Non-pigmented ciliary epithelial cell (primary cell): ENCODE data around the gene DPPA5.
"Not testable (repeated sequence)": the region's sequence is repeated elsewhere in the genome, so short reads cannot be mapped to it uniquely, and the experiment has no call there.

Source experiments
- DNase-seq: peaks from one replicate; pipeline ENCODE4 v3.0.0-alpha.2; 2010; ENCODE audit warnings: low read depth

DPPA5 gene

DNA sequence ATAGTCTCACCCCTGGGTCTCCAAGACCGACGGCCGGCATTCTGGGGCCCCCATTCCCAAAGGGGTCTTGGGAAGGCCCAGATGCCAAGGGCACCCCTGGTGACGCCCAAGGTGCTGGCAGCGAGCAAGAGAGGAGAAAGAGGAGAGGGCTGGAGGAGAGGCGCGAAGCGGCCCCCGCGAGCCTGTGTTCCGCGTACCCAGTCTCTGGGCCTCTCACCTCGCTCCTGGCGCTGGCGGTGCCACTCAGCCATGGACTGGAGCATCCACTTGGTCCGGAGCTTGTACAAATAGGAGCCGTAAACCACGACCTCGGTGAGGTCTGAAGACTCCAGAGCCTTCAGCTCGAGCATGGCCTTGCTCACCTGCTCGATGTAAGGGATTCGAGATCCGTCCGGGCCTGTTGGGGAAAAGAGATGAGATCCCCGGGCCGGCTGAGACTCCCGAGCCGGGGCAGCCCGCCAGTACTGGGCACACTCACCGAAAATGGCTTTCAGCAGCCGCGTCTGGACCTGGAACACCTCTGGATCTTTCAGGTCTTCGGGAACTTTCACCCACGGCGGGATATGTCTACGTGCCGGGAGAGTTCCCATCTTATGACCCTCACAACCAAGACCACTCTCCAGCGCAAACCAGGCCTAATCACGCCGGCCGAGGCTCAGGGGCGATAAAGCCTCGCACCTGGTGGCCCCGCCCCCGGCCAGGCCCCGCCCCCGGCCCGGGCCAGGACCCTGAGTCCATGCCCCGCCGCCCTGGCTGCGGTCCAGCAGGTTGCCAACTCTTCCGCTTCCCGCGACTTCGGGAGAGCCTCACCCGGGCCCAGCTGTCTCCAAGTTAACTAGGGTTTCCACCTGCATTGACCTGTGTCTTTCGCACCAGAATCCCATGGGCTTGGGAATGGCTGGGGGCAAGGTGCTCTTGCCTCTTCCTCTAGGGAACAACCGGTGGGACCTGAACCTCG lies at the start of gene DPPA5:
Gene DPPA5 (minus strand): TSS at position 641 of the 958 bp plus-strand sequence. CDS start 51 bp downstream, at position 590.
- DNase-seq = no peak

GRCh38 chr6:73400656-73401055 lies 46.6 kb upstream of the DPPA5 start:
- DNase-seq = no peak

GRCh38 chr6:73395875-73396274 lies 41.8 kb upstream of the DPPA5 start:
- DNase-seq = no peak

GRCh38 chr6:73394577-73395354 lies 40.7 kb upstream of the DPPA5 start, which contains the start of gene DDX43:
Gene DDX43 (plus strand): TSS chr6:73394828. CDS start chr6:73394906, 78 bp downstream.
- DNase-seq = no peak

GRCh38 chr6:73393278-73393677 lies 39.2 kb upstream of the DPPA5 start:
- DNase-seq = no peak

- not testable (repeated sequence) for DNase-seq
Observed at GRCh38 chr6:73392188-73392587, 38.1 kb upstream of the DPPA5 start.

DNA sequence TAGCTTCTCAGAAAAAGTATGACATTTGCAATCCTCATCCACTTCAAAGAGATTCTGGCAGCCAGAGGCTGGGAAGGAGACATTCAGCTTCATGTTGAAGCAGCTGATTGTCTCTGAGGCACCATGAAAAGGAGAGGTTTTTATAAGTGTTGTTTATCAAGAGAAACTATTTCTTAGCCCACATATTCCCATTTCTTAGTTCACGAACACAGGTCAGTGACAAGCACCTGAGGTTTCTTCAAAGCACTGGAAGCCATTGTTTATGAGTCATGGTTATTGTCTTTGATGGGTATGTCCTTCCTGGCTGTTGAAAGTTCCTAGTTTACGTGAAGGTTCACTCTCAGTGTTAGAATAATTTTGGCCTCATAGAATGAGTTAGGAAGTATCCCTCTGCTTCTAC lies 37.6 kb upstream of the DPPA5 start:
- no peak for DNase-seq

GRCh38 chr6:73389854-73390253 lies 35.8 kb upstream of the DPPA5 start:
- no peak for DNase-seq

- DNase-seq = peak; percentile 8
Observed at GRCh38 chr6:73388800-73389512, 34.9 kb upstream of the DPPA5 start.

- no peak for DNase-seq
Observed at GRCh38 chr6:73388433-73388799, 34.3 kb upstream of the DPPA5 start.

DNA sequence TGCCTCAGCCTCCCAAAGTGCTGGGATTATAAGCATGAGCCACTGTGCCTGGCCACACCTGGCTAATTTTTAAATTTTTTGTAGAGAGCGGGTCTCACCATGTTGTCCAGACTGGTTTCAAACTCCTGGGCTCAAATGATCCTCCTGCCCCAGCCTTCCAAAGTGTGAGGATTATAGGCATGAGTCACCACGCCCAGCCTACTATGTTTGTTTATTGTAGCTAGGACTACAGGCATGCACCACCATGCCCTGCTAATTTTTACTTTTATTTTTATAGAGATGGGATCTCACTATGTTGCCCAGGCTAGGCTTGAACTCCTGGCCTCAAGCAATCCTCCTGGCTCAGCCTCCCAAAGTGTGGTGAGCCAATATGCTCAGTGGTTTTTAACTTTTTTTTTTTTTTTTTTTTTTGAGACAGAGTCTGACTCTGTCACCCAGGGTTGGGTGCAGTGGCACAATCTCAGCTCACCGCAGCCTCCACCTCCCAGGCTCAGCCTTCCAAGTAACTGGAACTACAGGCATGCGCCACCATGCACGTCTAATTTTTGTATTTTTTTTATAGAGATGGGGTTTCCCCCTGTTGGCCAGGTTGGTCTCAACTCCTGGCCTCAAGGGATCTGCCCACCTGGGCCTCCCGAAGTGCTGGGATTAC lies 28.5 kb upstream of the DPPA5 start:
- no peak for DNase-seq

GRCh38 chr6:73381531-73381930 lies 27.5 kb upstream of the DPPA5 start:
- not testable (repeated sequence) for DNase-seq

DNA sequence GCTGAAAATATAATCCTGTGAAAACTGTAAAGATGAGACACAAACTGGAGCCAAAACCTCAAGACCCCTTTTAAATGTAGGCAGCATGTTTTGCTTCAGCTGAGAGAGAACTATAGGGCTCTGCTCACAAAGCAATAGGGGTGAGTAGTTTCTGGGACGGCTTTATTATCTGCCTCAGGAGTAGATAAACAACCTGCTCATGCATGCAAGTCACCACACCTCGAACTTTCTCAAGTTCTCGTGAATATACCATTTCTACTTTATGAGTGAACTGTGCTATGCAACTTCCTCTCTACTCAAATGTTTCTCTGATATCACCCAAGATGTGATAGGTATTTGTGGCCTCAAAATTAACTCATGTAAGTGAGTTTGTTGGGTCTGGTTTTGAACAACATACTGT lies 23.1 kb upstream of the DPPA5 start:
- no peak for DNase-seq

DNA sequence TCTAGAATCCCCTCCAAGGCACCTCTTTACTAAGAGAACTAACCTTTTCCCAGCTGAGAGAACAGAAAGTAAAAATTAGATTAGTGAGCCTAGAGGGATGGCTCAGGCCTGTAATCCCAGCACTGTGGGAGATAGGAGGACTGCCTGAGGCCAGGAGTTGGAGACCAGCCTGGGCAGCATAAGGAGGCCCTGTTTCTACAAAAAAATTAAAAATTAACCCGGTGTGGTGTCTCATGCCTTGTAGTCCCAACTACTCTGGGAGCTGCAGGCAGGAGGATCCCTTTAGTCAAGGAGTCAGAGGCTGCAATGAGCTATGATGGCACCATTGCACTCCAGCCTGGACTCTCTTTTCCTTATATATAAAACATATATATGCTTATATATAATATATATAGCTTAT lies 21.1 kb upstream of the DPPA5 start:
- no peak for DNase-seq

GRCh38 chr6:73372516-73372915 lies 18.4 kb upstream of the DPPA5 start:
- no peak for DNase-seq

DNA sequence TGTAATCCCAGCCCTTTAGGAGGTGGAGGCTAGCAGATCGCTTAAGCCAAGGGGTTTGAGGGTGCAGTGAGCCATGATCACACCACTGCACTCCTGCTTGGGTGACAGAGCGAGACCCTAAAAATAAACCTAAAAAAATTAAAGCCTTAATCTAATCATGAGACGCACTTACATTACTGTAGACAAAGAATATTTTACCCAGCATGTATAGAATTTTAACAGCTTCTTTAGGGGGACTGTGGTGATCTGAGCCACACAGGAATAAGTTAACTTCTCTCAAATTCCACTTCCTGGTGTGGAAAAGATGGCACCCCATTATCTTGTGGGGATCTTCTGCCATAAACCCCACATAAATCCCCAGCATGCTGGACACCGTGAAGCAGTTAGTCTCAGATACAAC lies 17.9 kb upstream of the DPPA5 start:
- no peak for DNase-seq

GRCh38 chr6:73369563-73369962 lies 15.5 kb upstream of the DPPA5 start, which contains the start of gene OOEP:
Gene OOEP (minus strand): TSS chr6:73369897. CDS start chr6:73369792, 105 bp downstream.
- no peak for DNase-seq

- DNase-seq = no peak
Observed at GRCh38 chr6:73369157-73369556, 15.1 kb upstream of the DPPA5 start.

DNA sequence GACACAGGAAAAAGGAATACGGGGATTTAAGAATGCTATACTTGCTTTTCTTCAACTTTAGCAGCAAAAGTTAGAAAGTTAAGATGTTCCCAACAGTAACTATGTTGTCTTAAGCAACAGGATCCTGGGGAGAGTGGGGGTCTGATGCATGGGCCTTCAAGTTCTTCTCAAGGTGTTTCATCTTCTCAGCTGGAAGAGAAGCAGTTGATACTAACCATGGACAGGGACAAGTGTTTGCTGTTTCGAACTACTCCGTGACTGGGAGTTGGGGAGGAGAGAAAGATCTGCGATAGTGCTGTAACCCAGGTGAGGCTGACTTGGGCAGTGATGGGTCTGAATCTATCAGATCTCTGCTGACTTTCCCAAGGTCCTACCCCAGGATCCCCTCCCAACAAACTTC lies 14.6 kb upstream of the DPPA5 start:
- DNase-seq = no peak

DNA sequence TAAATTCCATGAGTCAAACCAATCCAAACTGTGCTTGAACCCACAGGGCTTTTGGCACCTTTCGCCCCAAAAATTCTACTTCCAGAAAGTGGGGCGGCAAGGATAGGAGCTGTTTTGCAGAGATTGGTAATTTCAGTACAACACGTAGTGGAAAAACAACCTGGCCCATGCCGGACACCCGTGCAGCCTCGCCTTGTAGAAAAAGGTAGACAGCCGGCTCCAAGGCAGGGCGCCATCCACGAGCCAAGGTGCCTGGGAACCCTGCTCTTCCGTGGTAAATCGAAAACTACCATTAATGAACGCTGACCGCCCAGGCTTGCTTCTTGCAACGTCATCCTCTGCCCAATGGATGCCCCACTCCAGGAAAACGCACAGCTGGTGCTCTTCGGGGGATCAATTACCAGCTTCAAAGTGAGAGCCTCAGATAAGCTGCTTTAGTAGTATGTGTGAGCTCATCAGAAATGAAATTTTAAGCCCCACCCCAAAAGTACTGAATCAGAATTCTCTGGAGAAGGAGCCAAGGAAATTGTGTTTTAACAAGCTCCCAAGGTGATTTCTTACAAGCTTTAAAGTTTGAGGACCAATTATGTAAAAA lies 13.8 kb upstream of the DPPA5 start:
- no peak for DNase-seq

DNA sequence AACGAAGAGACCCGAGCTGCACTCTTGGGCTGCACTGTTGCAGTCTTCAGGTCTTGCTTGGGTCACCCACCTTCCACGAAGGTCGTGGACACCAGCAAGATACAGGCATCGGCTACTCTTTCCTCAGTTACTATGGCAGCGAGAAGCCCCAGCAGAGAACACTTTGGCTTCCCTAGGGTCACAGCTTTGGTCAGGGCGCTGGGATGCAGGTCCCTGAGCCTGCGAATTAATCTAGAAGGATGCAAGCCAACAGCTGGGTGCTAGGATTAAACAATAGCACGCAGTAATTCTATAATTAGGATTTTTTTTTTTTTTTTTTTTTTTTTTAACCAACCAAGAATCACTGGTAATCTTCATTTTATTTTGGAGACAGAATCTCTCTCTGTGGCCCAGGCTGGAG lies 10.5 kb upstream of the DPPA5 start:
- DNase-seq = no peak
